Stimulated activated CD8-positive, alpha-beta memory T cell treated with anti-CD3 and anti-CD28 coated beads, Interleukin-15, amount 100 ng/mL, for 48 hours (primary cell): ENCODE measurements around the gene ANKRD2.
"Not testable (repeated sequence)": the region's sequence is repeated elsewhere in the genome, so short reads cannot be mapped to it uniquely, and the experiment has no call there.

Experiments used
- DNase-seq, 2 donors: peaks; one replicate each; pipeline ENCODE4 v3.0.0-alpha.2; 2020; ENCODE audit warnings: low read depth in 2 of 2

Gene ANKRD2

DNA sequence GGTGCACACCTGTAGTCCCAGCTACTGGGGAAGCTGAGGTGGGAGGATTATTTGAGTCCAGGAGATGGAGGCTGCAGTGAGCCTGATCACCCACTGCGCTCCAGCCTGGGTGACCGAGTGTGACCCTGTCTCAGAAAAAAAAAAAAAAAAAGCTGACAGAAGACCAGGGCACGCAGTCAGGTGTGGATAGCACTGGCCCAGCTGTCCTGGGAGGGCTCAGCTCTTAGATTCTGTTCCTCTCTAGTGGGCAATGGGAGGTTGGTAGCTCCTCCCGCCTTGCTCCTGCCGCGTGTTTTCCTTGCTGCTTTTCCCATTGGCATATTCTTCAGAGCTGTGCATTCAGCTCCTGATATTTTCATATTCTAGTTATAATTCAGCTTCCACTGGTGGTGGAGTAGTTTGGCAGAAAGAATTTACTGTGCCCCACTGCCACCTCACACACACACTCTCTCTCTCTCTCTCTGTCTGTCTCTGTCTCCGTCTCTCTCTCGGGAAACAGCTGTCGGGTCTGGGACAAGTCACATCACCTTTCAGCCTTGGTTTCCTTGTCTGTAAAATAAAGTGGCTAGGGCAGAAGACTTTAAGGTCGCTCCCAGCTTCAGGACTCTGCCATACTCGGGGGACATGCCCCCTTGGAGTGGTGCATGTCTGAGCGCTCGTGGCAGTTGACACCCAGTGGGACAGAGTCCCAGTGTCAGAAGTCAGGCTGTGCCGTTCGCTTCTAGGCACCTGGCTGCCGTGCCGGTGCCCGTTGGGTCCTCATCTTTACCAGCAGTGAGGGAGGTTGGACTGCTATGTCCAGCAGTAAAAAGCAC is 25.9 kb upstream of the ANKRD2 start:
- DNase-seq: no peak

DNA sequence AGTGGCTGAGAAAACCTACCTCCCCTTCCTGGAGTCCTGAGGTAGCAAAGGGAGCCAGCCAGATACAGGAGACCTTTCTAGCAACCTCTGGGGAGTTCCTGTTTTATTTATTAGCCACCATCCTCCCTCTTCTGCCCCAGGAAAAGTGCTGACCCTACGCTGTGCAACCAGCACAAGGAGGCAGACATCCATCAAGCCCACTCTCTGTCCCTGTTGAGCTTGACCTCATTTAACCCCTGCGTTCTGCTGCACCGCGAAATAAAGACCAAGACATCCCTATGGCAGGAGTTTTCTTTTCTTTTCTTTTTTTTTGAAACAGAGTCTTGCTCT is 25.3 kb upstream of the ANKRD2 start:
- no peak for DNase-seq

DNA sequence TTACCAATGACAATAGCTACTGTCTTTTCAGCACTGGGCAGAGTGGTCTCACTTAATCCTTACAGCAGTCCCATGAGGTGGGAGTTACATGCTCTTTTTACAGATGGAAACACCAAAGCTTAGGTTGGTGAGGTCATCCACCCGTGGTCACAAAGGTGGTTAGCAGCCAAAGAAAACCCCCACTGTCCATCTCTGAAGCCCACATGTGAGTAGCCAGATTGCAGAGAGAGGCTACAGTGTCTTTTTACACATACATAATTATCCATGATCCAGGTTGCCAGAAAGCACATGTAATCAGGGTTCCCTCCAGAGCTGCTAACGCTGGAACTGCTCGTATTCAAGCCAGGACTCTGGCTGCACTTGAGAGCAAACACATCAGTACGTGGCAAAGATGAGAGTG is 24.6 kb upstream of the ANKRD2 start:
- no peak for DNase-seq

DNA sequence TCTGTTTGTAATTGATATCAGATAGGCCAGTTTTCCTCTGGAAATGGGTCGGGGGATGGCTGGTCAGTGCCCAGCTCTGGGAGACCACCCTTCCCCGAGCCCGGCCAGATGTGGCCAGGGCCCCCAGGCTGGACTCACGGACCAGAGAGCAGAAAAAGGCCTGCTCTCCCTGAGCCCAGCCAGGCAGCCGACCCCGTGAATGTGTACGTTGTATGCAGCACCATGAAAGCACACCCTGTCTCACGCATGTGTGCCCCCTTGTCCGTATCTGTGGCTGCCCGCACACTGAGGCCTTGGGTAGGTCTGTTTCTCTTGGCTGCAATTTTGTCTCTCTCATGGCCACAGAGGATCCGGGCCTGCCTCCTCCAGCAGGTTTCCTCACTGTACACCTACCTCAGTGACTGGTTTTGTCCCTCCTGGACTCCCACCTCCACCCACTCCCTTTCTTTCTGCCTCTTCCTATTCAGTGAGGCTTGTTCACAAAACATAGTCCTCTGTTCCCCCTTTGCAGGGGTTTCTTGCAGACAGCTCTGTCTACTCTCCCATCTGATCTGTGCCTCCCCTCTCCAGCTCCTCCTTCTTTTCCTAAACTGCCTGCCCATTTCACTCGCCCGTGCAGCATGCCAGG is 23.6 kb upstream of the ANKRD2 start:
- DNase-seq: no peak

DNA sequence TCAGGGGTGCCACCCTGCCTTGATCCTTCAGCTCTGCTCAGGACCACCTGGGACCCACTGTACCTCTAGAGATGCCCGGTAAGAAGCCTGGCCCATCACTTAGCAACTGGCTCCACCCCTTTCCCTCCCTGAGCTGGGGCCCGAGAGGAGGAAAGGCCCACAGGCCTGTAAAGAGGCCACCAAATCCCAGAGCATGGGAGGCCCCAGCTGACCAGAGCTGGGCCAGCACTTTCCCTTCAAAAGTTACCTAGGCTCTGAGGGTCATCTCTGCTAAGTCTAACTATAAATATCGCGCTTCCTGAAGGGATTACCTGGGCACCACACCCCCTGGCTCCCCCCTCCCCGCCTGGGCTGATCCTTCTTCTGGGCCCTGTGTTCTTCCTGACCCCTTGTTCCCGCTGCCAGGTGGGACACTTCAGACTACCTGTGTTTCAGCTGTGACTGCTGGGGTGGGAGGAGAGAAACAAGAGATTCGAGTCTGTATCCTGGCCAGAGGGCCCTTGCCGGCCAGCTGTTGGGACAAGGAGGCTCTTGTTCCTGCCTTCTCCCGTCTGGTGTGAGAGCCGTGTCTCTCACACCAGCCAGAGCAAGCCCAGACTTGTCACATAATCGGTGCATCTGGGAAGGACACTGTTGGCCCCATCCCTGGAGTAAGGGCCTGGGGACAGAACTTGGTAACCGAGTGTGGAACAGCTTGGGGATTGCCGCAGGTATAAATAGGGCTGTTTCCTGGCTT is 22.8 kb upstream of the ANKRD2 start:
- no peak for DNase-seq

DNA sequence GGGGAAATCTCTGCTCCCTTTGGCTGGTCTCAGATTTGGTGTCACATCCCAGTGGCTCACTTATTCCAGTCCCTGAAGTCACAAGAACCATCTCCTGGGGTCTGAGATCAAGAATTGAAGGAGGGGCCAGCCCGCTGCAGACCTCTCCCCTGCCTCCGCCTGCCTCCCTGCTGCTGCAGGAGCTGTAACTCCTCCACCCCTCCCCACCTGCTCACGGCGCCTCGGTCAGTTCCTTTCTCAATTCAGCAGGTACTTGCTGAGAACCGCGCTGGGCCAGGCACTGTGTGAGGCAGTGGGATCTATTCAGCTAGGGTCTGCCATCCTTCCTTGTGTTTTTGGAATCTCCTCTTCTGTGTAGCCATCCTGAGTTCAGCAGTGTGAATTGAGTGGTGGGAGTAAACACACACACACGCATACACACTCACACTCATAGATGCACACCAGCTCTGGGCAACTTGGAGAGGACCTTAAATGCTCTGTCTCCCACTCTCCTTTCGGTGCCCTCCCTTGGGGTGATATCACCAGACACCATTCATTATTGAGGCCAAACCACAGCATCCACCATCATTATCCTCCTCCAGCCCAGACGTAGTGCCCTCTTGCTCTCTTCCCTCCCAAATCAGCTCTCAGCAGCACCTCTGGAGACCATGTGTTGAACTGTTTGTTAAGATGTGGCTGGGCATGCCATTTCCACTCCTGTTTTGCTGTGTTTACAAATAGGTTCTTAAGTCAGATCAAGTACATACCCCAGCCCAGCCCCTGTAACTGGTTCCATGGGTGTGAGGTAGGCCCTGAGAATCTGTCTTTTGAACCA is 22.0 kb upstream of the ANKRD2 start:
- no peak for DNase-seq

DNA sequence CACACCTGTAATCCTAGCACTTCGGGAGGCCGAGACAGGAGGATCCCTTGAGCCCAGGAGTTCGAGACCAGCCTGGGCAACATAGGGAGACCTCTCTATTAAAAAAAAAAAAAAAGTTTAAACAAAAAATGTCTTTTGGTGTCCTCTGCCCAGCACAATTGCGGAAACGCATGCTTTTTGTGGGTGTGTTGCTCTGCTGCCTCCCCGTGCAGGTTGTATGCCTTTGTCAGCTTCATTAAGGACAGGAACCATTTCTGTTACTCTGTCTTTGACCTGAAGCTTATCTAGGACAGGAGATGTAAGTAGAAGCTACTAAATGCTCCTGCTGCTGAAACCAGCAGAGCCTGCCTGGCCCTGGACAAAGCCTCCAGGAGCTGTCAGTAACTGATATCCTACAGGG is 21.3 kb upstream of the ANKRD2 start:
- DNase-seq: no peak

DNA sequence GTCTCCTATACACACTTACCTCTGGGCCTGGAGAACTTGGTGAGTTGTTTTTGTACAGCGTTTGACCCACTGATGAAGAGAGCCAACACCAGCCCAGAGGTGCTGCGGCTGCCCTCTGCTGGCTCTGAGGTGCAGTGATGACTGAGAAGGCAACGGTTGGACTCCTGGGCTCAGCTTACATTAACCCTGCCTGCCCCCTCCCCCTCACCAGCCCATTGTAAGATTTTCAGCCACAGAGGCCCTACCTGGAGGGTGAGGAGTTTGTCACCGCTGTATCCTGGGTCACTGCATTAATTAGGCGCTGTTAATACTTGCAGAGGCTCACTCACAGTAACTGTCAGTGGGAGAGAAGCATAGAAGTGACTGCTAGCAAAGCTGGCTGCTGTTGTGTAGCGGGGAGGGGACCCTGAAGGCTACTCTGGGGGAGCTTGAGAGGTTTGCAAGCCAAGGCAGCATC is 19.0 kb upstream of the ANKRD2 start:
- peak; percentile 22 to 28 for DNase-seq

DNA sequence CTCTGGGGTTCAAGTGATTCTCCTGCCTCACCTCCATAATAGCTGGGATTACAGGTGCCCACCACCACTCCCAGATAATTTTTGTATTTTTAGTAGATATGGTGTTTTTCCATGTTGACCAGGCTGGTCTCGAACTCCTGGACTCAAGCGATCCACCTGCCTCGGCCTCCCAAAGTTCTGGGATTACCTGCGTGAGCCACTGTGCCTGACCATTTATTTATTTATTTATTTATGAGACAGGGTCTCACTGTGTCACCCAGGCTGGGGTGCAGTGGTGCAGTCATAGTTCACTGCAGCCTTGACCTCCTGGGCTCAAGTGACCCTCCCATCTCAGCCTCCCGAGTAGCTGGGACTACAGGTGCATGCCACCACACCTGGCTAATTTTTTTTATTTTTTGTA is 18.2 kb upstream of the ANKRD2 start:
- not testable (repeated sequence) for DNase-seq

DNA sequence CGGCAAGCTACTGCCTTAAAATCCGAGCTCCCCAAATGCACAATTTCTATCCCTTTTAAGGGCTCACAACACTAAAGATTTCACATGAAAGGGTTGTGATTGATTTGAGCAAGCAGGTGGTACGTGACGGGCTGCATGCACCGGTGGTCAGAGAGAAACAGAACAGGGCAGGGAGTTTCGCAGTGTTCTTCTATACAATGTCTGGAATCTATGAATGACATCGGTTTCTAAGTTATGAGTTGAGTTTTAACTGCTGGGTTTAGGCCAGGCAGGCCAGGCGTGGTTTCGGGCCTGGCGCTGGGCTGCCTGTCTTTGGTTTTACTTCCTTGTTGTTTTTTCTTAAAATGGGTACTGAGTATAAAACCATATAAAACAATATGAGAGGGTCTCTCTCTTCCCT is 17.0 kb upstream of the ANKRD2 start:
- DNase-seq: not testable (repeated sequence)

DNA sequence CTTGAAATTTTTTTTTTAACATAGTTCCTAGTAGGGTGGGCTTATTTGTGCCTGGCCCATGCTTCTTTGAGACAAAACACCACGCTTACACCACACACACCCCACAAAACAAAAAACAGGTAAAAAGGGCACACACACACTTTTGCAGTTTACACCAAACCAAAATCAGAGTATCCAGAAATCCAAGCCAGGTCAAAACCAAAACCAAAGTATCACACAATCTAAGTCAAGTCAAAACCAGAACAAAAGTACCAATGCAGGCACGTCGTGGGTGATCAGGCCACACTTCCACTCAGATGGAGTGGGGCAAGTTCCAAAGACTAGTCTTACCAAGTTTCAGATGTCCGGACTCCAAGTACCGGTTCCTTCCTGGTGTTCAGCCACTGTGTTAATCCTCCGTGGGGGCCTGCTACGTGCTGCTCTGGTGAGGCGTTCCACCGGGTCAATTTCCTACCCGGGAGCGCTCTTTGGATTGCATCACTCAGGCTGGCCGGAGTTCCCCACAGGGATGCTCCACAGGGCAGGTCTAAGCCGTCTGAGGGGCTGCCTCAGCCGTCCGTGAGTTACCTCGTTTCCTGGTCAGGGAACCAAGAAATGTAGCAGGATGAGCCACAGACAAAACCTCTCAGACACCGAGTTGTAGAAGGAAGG is 11.7 kb upstream of the ANKRD2 start:
- not testable (repeated sequence) for DNase-seq

DNA sequence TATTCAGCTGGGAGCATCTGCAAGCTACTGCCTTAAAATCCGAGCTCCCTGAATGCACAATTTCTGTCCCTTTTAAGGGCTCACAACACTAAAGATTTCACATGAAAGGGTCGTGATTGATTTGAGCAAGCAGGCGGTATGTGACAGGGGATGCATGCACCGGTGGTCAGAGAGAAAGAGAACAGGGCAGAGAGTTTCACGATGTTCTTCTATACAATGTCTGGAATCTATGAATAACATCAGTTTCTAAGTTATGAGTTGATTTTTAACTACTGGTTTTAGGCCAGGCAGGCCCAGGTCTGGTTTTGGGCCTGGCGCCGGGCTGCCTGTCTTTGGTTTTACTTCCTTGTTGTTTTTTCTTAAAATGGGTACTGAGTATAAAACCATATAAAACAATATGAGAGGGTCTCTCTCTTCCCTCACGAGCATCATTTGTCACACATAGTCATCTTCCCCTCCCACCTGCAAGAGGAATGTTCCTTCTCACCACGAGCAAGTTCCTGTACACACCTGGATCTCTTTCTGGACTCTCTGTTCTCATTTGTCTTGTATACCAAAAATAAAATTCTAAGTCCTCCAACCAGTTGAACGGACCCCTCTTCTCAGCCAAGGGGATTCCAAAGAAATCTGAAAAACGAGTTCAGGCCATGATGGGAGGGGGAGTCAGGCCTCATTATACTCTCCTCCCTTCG is 11.0 kb upstream of the ANKRD2 start:
- not testable (repeated sequence) for DNase-seq

DNA sequence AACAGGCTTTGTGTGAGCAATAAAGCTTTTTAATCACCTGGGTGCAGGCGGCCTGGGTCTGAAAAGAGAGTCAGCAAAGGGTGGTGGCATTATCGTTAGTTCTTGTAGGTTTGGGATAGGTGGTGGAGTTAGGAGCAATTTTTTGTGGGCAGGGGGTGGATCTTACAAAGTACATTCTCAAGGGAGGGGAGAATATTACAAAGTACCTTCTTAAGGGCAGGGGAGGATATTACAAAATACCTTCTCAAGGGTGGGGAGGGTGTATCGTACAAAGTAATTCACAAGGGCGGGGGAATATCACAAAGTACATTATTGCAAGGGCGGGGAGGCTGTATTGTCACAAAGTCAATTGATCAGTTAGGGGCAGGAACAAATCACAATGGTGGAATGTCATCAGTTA is 10.2 kb upstream of the ANKRD2 start:
- DNase-seq: not testable (repeated sequence)

DNA sequence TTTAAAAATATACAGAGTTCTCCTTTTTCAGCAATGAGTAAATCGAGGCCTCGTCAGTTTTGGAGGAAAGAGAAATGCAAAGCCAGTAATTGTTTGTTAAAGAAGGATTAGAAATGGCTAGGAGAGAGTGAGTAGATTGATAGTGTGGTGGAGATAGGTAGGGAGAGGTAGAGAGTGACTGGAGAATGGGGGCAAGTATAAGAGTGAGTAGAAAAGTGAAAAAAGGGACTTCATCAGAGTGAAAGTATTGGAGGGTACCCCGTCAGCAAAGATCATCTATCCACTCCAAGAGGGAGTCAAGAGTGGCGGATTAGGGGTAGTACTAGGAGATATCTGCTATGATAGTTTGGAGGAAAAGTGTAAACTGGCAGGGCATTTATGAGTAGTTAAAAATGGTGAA is 9.2 kb upstream of the ANKRD2 start:
- DNase-seq: no peak

DNA sequence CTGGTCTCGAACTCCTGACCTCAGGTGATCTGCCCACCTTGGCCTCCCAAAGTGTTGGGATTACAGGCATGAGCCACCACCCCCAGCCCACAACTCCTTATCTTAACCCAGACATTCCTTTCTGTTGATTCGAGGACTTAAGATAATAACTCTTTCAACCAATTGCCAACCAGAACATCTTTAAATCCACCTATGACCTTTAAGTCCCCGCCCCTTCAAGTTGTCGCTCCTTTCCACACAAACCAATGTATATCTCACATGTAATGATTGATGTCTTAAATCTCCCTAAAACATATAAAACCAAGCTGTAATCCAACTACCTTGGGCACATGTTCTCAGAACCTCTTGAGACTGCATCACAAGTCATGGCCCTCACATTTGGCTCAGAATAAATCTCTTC is 7.8 kb upstream of the ANKRD2 start:
- DNase-seq: no peak

DNA sequence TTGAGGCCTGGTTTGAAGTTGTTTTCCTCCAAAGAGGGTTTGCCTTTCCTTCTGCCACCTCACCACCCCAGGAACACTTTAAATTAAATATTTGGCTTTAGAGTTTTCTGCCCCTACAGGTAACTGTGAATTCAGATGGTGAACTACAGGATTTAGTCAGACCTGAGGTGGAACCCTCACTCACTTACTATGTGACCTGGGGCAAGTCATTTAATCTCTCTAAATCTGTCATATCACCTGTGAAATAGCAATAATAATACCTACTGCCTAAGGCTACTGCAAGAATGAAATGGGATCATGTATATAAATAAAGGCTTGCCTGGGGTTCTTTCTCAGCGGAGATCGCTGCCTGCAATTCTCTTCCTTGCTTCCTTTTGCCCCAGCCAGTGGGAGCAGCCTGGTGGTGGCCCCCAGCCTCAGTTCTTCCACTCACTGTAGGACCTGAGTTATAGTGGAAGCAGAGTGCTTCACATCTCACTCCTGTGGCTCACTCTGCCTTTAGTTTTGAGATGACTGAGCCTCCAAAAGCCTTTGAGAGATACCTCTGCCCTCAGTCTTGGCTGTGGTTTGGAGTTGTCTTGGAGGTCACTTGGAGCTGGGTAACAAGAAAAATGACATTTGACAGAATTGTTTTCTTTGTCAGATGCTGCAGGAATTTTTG is 6.1 kb upstream of the ANKRD2 start:
- no peak for DNase-seq

DNA sequence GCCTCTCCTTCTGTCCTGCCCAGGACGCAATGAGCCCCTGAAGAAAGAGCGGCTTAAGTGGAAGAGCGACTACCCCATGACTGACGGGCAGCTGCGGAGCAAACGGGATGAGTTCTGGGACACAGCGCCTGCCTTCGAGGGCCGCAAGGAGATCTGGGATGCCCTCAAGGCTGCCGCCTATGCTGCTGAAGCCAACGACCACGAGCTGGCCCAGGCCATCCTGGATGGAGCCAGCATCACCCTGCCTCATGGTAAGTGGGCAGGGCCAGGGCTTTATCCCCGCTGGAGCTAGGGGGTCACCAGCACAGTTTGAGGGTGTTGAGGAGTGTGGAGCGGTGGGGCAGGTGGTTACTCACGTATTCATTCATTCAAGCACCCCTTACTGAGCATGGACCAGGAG is 4.7 kb upstream of the ANKRD2 start:
- DNase-seq: no peak

DNA sequence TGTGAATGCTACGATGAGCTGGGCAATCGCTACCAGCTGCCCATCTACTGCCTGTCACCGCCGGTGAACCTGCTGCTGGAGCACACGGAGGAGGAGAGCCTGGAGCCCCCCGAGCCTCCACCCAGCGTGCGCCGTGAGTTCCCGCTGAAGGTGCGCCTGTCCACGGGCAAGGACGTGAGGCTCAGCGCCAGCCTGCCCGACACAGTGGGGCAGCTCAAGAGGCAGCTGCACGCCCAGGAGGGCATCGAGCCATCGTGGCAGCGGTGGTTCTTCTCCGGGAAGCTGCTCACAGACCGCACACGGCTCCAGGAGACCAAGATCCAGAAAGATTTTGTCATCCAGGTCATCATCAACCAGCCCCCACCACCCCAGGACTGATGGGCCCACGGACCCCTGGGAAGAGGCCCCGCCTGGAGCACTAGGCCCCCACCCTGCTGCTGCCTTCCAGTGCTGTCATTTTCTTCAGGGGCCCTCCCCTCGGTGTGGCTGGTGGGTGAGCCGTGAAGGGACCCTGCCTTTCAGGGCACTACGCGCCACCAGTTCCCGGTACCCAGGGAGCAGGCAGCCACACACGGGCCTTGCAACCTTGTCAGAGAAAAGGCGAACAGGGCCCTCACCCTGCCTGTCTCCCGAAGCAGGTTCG is 2.3 kb upstream of the ANKRD2 start:
- no peak for DNase-seq

DNA sequence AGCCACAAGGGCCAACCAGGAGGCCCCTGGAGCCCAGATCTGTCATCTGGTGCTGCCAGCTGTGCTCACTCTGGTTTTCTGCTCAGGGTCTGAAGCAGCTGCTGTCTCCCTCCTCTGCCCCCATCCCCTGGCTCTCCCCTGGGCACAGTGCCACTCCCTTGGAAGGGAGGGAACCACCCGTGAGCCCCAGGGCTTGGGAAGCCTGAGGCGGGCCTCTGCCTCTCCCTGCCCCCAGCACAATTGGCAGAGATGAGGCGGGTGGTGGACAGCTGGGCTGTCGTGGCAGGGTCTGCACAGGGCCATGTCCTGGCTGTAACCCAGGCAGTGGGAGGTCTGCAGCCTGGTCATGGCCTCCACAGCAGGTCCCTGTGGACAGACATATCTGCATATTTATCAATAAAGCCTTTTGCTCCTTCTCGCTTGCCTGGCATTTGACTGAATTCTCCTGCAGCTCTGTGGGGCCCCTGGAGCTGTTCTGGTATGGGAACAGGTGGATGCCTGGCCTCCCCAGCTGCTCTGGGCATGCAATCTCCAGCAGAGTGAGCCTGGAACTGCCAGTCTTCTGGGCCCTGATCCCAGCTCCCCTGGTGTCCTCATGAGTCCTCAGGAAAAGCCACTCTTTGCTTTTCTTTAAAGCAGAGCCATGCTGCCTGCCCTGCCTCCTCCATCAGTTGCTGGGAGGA is 1.6 kb upstream of the ANKRD2 start:
- DNase-seq: no peak
